ENCODE results near the gene SPR.

Gene SPR

DNA sequence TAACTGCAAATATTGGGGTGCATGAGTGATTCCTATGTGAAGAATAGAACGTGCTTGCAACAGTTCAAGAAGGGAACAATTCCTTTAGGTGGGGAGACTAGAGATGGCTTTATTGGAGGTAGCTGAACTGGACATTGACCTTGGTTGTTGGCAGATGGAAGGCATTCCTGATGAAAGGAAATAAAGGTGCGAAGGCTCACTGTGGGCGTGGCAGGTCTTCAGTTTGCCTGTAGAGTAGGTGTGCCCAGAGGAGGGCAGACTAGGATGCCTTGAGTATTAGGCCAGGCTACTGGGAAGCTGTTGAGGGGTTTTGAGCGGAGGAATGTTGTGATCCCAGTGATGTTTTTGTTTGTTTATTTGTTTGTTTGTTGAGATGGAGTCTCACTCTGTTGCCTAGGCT lies 2.8 kb downstream of the SPR start:
- no peak overlapping the region for H3K27ac ChIP-seq
- TF ChIP-seq CTCF (IDR thresholded peaks at IDR 0.05) (no peak), ZFX (IDR thresholded peaks at IDR 0.05; ENCODE audit: borderline replicate concordance) (no peak)

DNA sequence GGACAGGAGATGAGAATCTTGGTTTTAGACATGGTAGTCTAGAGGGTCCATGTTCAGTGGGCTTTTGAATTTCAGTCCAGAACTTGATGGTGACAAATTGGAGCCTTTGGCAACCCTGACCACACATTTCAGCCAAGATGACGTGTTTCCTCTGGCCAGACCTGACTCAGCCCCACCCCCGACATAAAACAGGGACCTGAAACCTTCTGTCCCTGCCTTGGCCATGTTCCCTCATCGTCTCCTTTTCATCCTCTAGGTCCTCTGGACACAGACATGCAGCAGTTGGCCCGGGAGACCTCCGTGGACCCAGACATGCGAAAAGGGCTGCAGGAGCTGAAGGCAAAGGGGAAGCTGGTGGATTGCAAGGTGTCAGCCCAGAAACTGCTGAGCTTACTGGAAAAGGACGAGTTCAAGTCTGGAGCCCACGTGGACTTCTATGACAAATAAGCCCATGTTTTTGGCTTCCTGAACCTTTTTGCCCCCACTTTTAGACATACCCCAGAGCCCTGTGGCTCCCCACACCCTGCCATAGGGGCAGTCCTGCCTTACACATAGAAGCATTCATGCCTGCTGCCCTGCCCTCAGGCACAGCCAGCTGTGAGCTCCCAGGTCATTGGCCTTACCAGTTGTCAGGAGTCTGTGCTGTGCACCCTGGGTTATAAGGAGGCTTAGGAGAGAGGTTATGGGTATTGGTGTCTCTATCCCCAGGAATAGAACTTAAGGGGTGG lies 4.0 kb downstream of the SPR start:
- no peak overlapping the region for H3K27ac ChIP-seq
- no peak for TF ChIP-seq CTCF (IDR thresholded peaks at IDR 0.05)
- no peak for TF ChIP-seq ZFX (IDR thresholded peaks at IDR 0.05; ENCODE audit: borderline replicate concordance)

DNA sequence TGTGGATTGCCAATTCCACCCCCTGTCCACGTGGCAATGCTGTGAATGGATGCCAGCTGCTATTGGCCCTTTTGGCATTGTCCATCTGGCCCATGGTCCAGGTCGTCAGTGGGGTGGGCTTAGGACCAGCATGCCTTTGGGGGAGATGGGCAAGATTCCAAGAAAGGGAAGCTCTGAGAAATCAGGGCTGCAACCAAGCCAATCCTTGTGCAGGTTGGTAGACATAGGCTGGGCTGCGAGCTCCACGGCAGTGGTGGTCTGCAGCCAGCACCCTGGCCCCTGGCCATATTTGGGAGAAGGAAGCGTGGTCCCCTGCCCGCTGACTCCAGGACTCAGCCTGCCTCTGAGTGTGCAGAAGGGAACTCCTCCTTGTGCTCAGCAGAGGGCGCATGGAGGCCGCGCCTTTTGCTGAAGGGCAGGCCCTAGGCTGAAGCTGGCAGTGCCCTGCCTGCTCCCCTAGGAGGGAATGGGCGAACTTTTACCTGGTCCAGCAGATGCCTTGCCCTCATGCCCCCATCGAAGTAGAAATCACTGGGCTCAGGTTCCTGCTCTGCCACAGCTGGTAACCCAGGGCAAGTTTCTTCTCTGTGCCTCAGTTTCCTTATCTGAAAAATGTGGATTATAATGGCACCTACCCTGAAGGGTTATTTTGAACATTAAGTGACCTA lies 5.4 kb downstream of the SPR start:
- no peak overlapping the region for H3K27ac ChIP-seq
- TF ChIP-seq ZFX (IDR thresholded peaks at IDR 0.05; ENCODE audit: borderline replicate concordance), result no peak
- peak; percentile 87 for TF ChIP-seq CTCF (IDR thresholded peaks at IDR 0.05)

DNA sequence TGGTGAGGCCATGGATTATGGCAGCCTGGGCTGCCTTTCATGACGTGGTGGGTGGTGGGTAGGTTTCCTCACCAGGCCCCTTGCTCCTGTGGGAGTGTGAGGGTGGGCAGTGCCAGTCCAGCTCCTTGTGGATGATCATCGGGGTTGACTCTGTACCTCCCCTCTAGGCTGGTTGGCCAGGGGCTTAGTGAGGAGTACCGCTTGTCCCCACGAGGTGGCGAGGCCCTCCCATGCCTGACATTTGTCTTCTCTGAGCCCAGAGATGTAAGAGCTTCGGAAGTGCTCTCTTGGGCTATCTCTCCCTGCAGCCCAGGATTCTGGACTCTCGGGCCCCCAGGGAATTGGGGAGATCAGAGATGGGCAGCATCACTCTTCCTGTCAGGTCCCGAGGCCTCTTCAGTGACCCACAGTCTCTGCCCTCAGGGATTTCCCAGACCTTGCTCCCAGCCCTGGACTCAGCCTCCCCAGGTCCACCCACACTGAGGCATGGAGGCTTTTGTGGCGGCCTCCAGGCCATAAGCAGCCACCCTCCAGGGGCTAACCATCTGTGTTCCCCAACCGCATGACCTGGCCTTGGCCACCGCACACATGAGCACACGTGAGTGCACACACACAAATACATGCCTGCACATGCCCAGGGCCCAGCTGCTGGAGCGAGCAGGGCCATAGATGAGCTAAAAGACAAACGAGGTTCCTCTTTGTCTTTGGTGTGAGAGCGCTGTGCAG lies 6.5 kb downstream of the SPR start:
- H3K27ac ChIP-seq, result no peak overlapping the region

GRCh38 chr2:72894514-72894913 lies 7.3 kb downstream of the SPR start:
- TF ChIP-seq CTCF (IDR thresholded peaks at IDR 0.05), result no peak
- no peak for TF ChIP-seq ZFX (IDR thresholded peaks at IDR 0.05; ENCODE audit: borderline replicate concordance)
- H3K27ac ChIP-seq, result no peak overlapping the region

More for the DNA sequence above, 6.5 kb downstream of the SPR start:
- TF ChIP-seq ZFX (IDR thresholded peaks at IDR 0.05; ENCODE audit: borderline replicate concordance) (no peak), CTCF (IDR thresholded peaks at IDR 0.05) (peak; percentile 58)

GRCh38 chr2:72895154-72895553 lies 7.9 kb downstream of the SPR start:
- TF ChIP-seq CTCF (IDR thresholded peaks at IDR 0.05) (no peak), ZFX (IDR thresholded peaks at IDR 0.05; ENCODE audit: borderline replicate concordance) (no peak)
- no peak overlapping the region for H3K27ac ChIP-seq

All from 22Rv1 (cell line).